Esophagus squamous epithelium (tissue), 4 donors: ENCODE measurements around the gene HDHD5.

Source experiments
- CTCF ChIP-seq, 6 experiments: fragments of 450-650 bp in 4 of 6; fragments of 200-600 bp in 2 of 6; sonication (generic) in 2 of 6; IDR thresholded peaks; one replicate each; pipeline ENCODE4 v1.5.1; 2016 to 2019; ENCODE audit warnings: antibody characterized with exemption in 6 of 6, mild to moderate bottlenecking in 4 of 6, moderate library complexity in 4 of 6
- POLR2A ChIP-seq, 4 donors: fragments of 450-650 bp; IDR thresholded peaks; one replicate each; pipeline ENCODE4 v1.6.1; 2017; ENCODE audit warnings: antibody characterized with exemption in 4 of 4, mild to moderate bottlenecking in 4 of 4, moderate library complexity in 3 of 4

DNA sequence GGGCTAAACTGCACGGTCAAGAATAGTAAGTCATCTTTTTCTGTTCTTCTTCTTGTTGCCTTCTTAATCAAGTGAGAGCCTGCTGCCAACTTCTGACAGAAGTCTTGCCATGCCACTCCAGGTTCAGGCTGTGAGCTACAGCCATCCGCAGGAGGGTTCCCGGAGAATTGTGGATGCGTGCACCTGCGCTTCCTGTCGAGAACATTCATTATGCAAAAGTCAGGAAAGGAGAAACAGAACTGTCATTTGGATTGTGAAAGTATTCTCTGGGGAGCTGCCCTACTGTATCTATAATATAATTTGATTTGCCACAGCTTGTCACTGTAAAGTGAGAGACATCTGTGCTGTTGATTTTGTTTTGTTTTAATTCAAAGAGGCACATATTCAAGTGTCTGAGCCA is 62.0 kb downstream of the HDHD5 start:
- TF ChIP-seq CTCF (IDR thresholded peaks at IDR 0.05) = no peak
- no peak for TF ChIP-seq POLR2A (IDR thresholded peaks at IDR 0.05)
